Measurements from ENCODE around the gene MTNR1B. TPM values are rescaled to one million over a fixed set of nuclear protein-coding genes. Genes with fewer than 3 reads are reported as not detected.

Gene MTNR1B
- total and polyA plus RNA-seq, 10 of the 15 experiments (the other 5 are each of a cell fraction or from before 2014, with no cell fraction given), result not detected

DNA sequence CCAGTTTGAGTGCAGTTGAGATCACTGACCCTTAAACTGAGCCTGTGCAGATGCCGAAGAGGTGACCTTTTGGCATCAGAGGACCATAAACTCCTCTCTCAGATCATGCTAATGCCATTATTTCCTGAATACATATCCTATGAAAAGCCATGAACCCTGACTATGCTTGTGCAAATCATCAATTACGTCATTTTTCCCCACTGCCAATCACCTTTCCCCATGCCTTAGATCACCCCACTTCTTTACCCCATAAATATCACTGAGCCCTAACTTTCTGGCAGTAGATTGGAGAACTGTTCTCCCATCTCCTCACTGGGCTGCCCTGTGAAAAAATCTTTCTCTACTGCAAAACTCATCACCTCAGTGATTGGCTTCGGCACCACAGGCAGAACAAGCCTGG lies 32.9 kb downstream of the MTNR1B start:
- no peaks in the 10 kb centered on the region for H3K4me1 ChIP-seq (ENCODE audit: control insufficient read depth, insufficient read depth, low read length)
- ATAC-seq (no peak), DNase-seq (ENCODE audit: low read depth, low spot score) (no peak), FAIRE-seq (no peak)
- ChIA-PET POLR2A (no interaction called here), RAD21 (ENCODE audit: unreplicated experiment) (no interaction called here), CTCF (no interaction called here), SMC1A (ENCODE audit: uncharacterized antibody, unreplicated experiment) (no interaction called here)
- intact Hi-C loops (cut with micrococcal nuclease; ENCODE audit: unreplicated experiment), result no loop called here
- H3K79me2 ChIP-seq (ENCODE audit: control insufficient read depth, insufficient read depth, low read length), result no peaks in the 10 kb centered on the region
- H3K4me2 ChIP-seq (ENCODE audit: control insufficient read depth, insufficient read depth), result no peak overlapping the region
- no peaks in the 10 kb centered on the region for H4K20me1 ChIP-seq (ENCODE audit: control insufficient read depth, insufficient read depth)
- WGBS (ENCODE audit: insufficient coverage, insufficient replicate concordance, low lambda C conversion rate, missing lambda C conversion rate), result 6% methylated on average over 3 of the region's 3 CpGs
- no peaks in the 10 kb centered on the region for H3K27me3 ChIP-seq (replicated peaks in 1 of 2; ENCODE audit: control insufficient read depth in 2 of 2, insufficient read depth in 2 of 2, low read length in 1 of 2)
- H3K27ac ChIP-seq (ENCODE audit: control insufficient read depth, insufficient read depth), result no peak overlapping the region
- no peak for TF ChIP-seq BCL11A (IDR thresholded peaks at IDR 0.05; ENCODE audit: low read depth, low read length)
- TF ChIP-seq POLR2AphosphoS5 (IDR thresholded peaks at IDR 0.05; ENCODE audit: low read length), result no peak
- no peak for TF ChIP-seq E4F1 (IDR thresholded peaks at IDR 0.05; ENCODE audit: borderline replicate concordance, partially characterized antibody)
- TF ChIP-seq SMAD1 (IDR thresholded peaks at IDR 0.05; ENCODE audit: low read depth, partially characterized antibody), result no peak
- no peak for TF ChIP-seq RFX5 (IDR thresholded peaks at IDR 0.05; ENCODE audit: low read depth, low read length)
- BruUV-seq (replicated peaks), result no TSS peak
- in situ Hi-C loops (cut with MboI), result no loop called here
- no peak overlapping the region for H3K4me3 ChIP-seq
- no peak overlapping the region for H3K9ac ChIP-seq (ENCODE audit: control insufficient read depth, insufficient read depth, low read length)
- no peaks in the 10 kb centered on the region for H3K36me3 ChIP-seq (ENCODE audit: control insufficient read depth in 2 of 2, insufficient read depth in 2 of 2, low read length in 1 of 2)
- no peak overlapping the region for H2AFZ ChIP-seq (ENCODE audit: control insufficient read depth, low read depth, low read length)
- H3K9me3 ChIP-seq (replicated peaks; ENCODE audit: control insufficient read depth, insufficient read depth, low read length), result no peaks in the 10 kb centered on the region

DNA sequence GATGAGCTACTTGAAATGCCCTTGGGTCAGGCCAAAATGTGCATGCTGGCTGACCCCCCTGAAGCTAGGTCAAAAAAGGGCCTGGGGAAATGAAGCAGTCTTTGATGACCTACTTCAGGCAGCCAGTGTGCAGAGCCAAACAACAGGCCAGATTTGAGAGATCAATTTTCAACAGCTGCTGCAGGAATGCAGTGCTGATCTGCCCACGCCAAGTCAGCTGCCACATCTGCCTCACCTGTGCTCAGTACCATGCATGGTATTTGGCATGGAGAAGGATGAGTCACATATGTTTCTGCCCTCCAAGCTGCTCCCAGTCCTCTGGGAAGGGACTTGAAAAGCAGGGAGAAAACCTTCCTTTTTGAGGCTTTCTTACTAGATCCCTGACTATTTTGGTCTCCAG lies 35.8 kb downstream of the MTNR1B start:
- ChIA-PET SMC1A (ENCODE audit: uncharacterized antibody, unreplicated experiment) (no interaction called here), POLR2A (no interaction called here), CTCF (no interaction called here), RAD21 (ENCODE audit: unreplicated experiment) (no interaction called here)
- FAIRE-seq (no peak), DNase-seq (ENCODE audit: low read depth, low spot score) (no peak), ATAC-seq (no peak)
- Histone ChIP-seq H3K4me1 (ENCODE audit: control insufficient read depth, insufficient read depth, low read length) (no peaks in the 10 kb centered on the region), H3K4me3 (no peak overlapping the region), H3K9me3 (replicated peaks; ENCODE audit: control insufficient read depth, insufficient read depth, low read length) (no peaks in the 10 kb centered on the region), H3K36me3 (ENCODE audit: control insufficient read depth in 2 of 2, insufficient read depth in 2 of 2, low read length in 1 of 2) (no peaks in the 10 kb centered on the region), H3K79me2 (ENCODE audit: control insufficient read depth, insufficient read depth, low read length) (no peaks in the 10 kb centered on the region), H2AFZ (ENCODE audit: control insufficient read depth, low read depth, low read length) (no peak overlapping the region), H3K27ac (ENCODE audit: control insufficient read depth, insufficient read depth) (no peak overlapping the region), H3K4me2 (ENCODE audit: control insufficient read depth, insufficient read depth) (no peak overlapping the region), H4K20me1 (ENCODE audit: control insufficient read depth, insufficient read depth) (no peaks in the 10 kb centered on the region), H3K27me3 (replicated peaks in 1 of 2; ENCODE audit: control insufficient read depth in 2 of 2, insufficient read depth in 2 of 2, low read length in 1 of 2) (no peaks in the 10 kb centered on the region), H3K9ac (ENCODE audit: control insufficient read depth, insufficient read depth, low read length) (no peak overlapping the region)
- TF ChIP-seq NFIC (IDR thresholded peaks at IDR 0.05; ENCODE audit: low read depth, low read length) (no peak), TARDBP (IDR thresholded peaks at IDR 0.05; ENCODE audit: borderline replicate concordance) (no peak), MEF2B (IDR thresholded peaks at IDR 0.05; ENCODE audit: partially characterized antibody, poor library complexity, severe bottlenecking) (no peak), FOXK2 (IDR thresholded peaks at IDR 0.05) (no peak), E4F1 (IDR thresholded peaks at IDR 0.05; ENCODE audit: borderline replicate concordance, partially characterized antibody) (no peak), YBX1 (IDR thresholded peaks at IDR 0.05) (no peak)
- intact Hi-C loops (cut with micrococcal nuclease; ENCODE audit: unreplicated experiment), result no loop called here
- BruUV-seq (replicated peaks), result no TSS peak
- in situ Hi-C loops (cut with MboI), result no loop called here
- WGBS (ENCODE audit: insufficient coverage, insufficient replicate concordance, low lambda C conversion rate, missing lambda C conversion rate), result 5% methylated on average over 1 of the region's 1 CpG
